ENCODE measurements around the gene CNTROB.

GRCh38 chr17:7959503-7960253 lies 27.7 kb downstream of the CNTROB start:
- TF ChIP-seq EZH2 (IDR thresholded peaks at IDR 0.05) (no peak), POLR2AphosphoS5 (IDR thresholded peaks at IDR 0.05; ENCODE audit: borderline replicate concordance, low read depth, low read length) (no peak)
